H9 (cell line): Measurements from ENCODE around the gene FIBP. TPM values are rescaled to one million over a fixed set of nuclear protein-coding genes. Genes with fewer than 3 reads are reported as not detected.

ENCODE experiments used
- DNase-seq: peaks from one replicate; pipeline ENCODE4 v3.0.0-alpha.2; 2017
- H2AFZ ChIP-seq: one replicate; pipeline ENCODE4 v1.6.1; 2013; ENCODE audit warnings: mild to moderate bottlenecking, low read length, control low read depth, moderate library complexity
- H2AK5ac ChIP-seq: 2 replicates; pipeline ENCODE4 v1.6.1; 2013; ENCODE audit warnings: low read length, control low read depth, mixed read lengths; ENCODE audit not compliant: insufficient read length
- H2BK120ac ChIP-seq: one replicate; pipeline ENCODE4 v1.6.1; 2013; ENCODE audit warnings: low read depth, mild to moderate bottlenecking, low read length, control low read depth, inconsistent platforms; ENCODE audit not compliant: poor library complexity, severe bottlenecking
- H2BK12ac ChIP-seq: 2 replicates; pipeline ENCODE4 v1.6.1; 2013; ENCODE audit warnings: low read length, control low read depth, mixed read lengths, low read depth; ENCODE audit not compliant: insufficient read length
- H2BK15ac ChIP-seq: 2 replicates; pipeline ENCODE4 v1.6.1; 2013; ENCODE audit warnings: low read depth, low read length, control low read depth
- H2BK20ac ChIP-seq: one replicate; pipeline ENCODE4 v1.6.1; 2013; ENCODE audit warnings: low read depth, mild to moderate bottlenecking, low read length, control low read depth, inconsistent platforms; ENCODE audit not compliant: poor library complexity, severe bottlenecking
- H2BK5ac ChIP-seq: 2 replicates; pipeline ENCODE4 v1.6.1; 2013; ENCODE audit warnings: low read length, control low read depth, mixed read lengths; ENCODE audit not compliant: insufficient read length
- H3K14ac ChIP-seq: 2 replicates; pipeline ENCODE4 v1.6.1; 2013; ENCODE audit warnings: low read length, control low read depth; ENCODE audit not compliant: insufficient read depth
- H3K18ac ChIP-seq: 2 replicates; pipeline ENCODE4 v1.6.1; 2013; ENCODE audit warnings: low read depth, mild to moderate bottlenecking, mixed read lengths, low read length, control low read depth; ENCODE audit not compliant: insufficient read length
- H3K23ac ChIP-seq: 2 replicates; pipeline ENCODE4 v1.6.1; 2013; ENCODE audit warnings: low read length, control low read depth, mixed read lengths, low read depth; ENCODE audit not compliant: insufficient read length
- H3K23me2 ChIP-seq: 2 replicates; pipeline ENCODE4 v1.6.1; 2013; ENCODE audit warnings: low read depth, mild to moderate bottlenecking, mixed read lengths, low read length, control low read depth; ENCODE audit not compliant: insufficient read length, poor library complexity, severe bottlenecking
- H3K27ac ChIP-seq: 2 replicates; pipeline ENCODE4 v1.5.1; 2013; ENCODE audit warnings: low read length, control low read depth, mixed read lengths, low read depth; ENCODE audit not compliant: insufficient read length
- H3K27me3 ChIP-seq: 2 replicates; pipeline ENCODE4 v1.6.1; 2013; ENCODE audit warnings: low read length, control low read depth, inconsistent platforms; ENCODE audit not compliant: insufficient read depth
- H3K4ac ChIP-seq: 2 replicates; pipeline ENCODE4 v1.6.1; 2013; ENCODE audit warnings: low read depth, mild to moderate bottlenecking, control low read depth, inconsistent platforms, low read length, moderate library complexity
- H3K4me1 ChIP-seq: 2 replicates; pipeline ENCODE4 v1.6.1; 2013; ENCODE audit warnings: low read length, control low read depth, inconsistent platforms; ENCODE audit not compliant: insufficient read depth
- H3K4me2 ChIP-seq: 2 replicates; pipeline ENCODE4 v1.6.1; 2013; ENCODE audit warnings: low read length, control low read depth, mixed read lengths; ENCODE audit not compliant: insufficient read length, insufficient read depth
- H3K56ac ChIP-seq: 2 replicates; pipeline ENCODE4 v1.6.1; 2013; ENCODE audit warnings: low read depth, mild to moderate bottlenecking, mixed read lengths, low read length, control low read depth; ENCODE audit not compliant: insufficient read length
- H3K79me1 ChIP-seq: 2 replicates; pipeline ENCODE4 v1.6.1; 2013; ENCODE audit warnings: low read depth, mild to moderate bottlenecking, moderate library complexity, low read length, control low read depth, inconsistent platforms; ENCODE audit not compliant: insufficient read depth, poor library complexity, severe bottlenecking
- H3K79me2 ChIP-seq: 2 replicates; pipeline ENCODE4 v1.6.1; 2013; ENCODE audit warnings: low read length, control low read depth, inconsistent platforms; ENCODE audit not compliant: insufficient read depth
- H3K9ac ChIP-seq: 2 replicates; pipeline ENCODE4 v1.6.1; 2013; ENCODE audit warnings: low read length, control low read depth, mixed read lengths; ENCODE audit not compliant: insufficient read length; ENCODE audit errors: extremely low read depth
- H3K9me3 ChIP-seq: one replicate; pipeline ENCODE4 v1.6.1; 2013; ENCODE audit warnings: low read depth, low read length, inconsistent platforms; ENCODE audit not compliant: control insufficient read depth
- H3T11ph ChIP-seq: one replicate; pipeline ENCODE4 v1.6.1; 2013; ENCODE audit warnings: mild to moderate bottlenecking, low read length, control low read depth, inconsistent platforms
- H4K20me1 ChIP-seq: one replicate; pipeline ENCODE4 v1.6.1; 2013; ENCODE audit not compliant: control insufficient read depth, insufficient read length, insufficient read depth
- H4K5ac ChIP-seq: 2 replicates; pipeline ENCODE4 v1.6.1; 2013; ENCODE audit warnings: low read depth, mild to moderate bottlenecking, mixed read lengths, low read length, control low read depth; ENCODE audit not compliant: insufficient read length
- H4K8ac ChIP-seq: replicated peaks from 2 replicates; pipeline ENCODE4 v1.6.1; 2013; ENCODE audit warnings: low read length, control low read depth, mixed read lengths, low read depth; ENCODE audit not compliant: insufficient read length
- H4K91ac ChIP-seq: 2 replicates; pipeline ENCODE4 v1.6.1; 2013; ENCODE audit warnings: low read depth, mild to moderate bottlenecking, moderate library complexity, mixed read lengths, low read length, control low read depth; ENCODE audit not compliant: insufficient read length
- H3K27ac Mint-ChIP-seq, 3 experiments: 2 replicates in 2 of 3; 3 replicates in 1 of 3; pipeline ENCODE4 v1.8.0; 2020 to 2021; ENCODE audit warnings: mixed read lengths in 3 of 3, mild to moderate bottlenecking in 1 of 3, moderate library complexity in 1 of 3
- H3K27me3 Mint-ChIP-seq: 2 replicates; pipeline ENCODE4 v1.8.0; 2021; ENCODE audit warnings: low read depth, mild to moderate bottlenecking, moderate library complexity, mixed read lengths
- H3K36me3 Mint-ChIP-seq, 3 experiments: 2 replicates in 2 of 3; 3 replicates in 1 of 3; pipeline ENCODE4 v1.8.0; 2020 to 2021; ENCODE audit warnings: low read depth in 3 of 3, mixed read lengths in 3 of 3; ENCODE audit not compliant: insufficient read depth in 1 of 3
- H3K4me1 Mint-ChIP-seq, 2 experiments: 2 replicates each; pipeline ENCODE4 v1.8.0; 2020; ENCODE audit warnings: mixed read lengths in 2 of 2
- H3K4me3 Mint-ChIP-seq, 2 experiments: 2 replicates in 1 of 2; 3 replicates in 1 of 2; pipeline ENCODE4 v1.8.0; 2020 to 2021; ENCODE audit warnings: mild to moderate bottlenecking in 2 of 2, mixed read lengths in 2 of 2, moderate library complexity in 1 of 2
- H3K9me3 Mint-ChIP-seq, 2 experiments: 2 replicates in 1 of 2; 3 replicates in 1 of 2; pipeline ENCODE4 v1.8.0; 2020; ENCODE audit warnings: mild to moderate bottlenecking in 2 of 2, mixed read lengths in 2 of 2, moderate library complexity in 1 of 2
- CTCF ChIP-seq: fragments of 200-600 bp; sonication (generic); conservative IDR thresholded peaks from 3 replicates; pipeline ENCODE4 v1.8.0; 2021; ENCODE audit warnings: antibody characterized with exemption, mild to moderate bottlenecking
- WGBS: extraction: QIAGEN DNeasy Blood & Tissue Kit; methylation state at CpG from one replicate; pipeline ENCODE4 v1.1.7; 2013; ENCODE audit warnings: missing lambda C conversion rate, low lambda C conversion rate, mixed read lengths; ENCODE audit not compliant: insufficient read length; ENCODE audit errors: extremely low coverage; 5-methylcytosine and 5-hydroxymethylcytosine counted together
- total RNA-seq: library from RNA; stranded (reverse); gene quantifications from 2 replicates; pipeline ENCODE4 v1.2.1, GENCODE V29; 2021

Gene FIBP
- total RNA-seq, 1 experiment from 2014 or later, result 87.0 TPM

GRCh38 chr11:65865550-65866172 is 22.6 kb downstream of the FIBP start:
- Mint-ChIP-seq H3K9me3 (no peaks in the 10 kb centered on the region), H3K36me3 (peaks cover 24 to 41% (median 40%) of the 10 kb centered on the region in 3 experiments; a peak in 6 of 7 replicates), H3K4me1 (peaks cover 18 to 19% of the 10 kb centered on the region in 2 experiments), H3K27me3 (peaks cover 4% of the 10 kb centered on the region), H3K27ac (no peak overlapping the region), H3K4me3 (no peak overlapping the region; a peak in 2 of 5 replicates)
- Histone ChIP-seq H2BK20ac (no peak overlapping the region), H3K23me2 (peaks cover 5% of the 10 kb centered on the region), H4K91ac (no peak overlapping the region), H3K27ac (no peak overlapping the region), H3K9me3 (no peaks in the 10 kb centered on the region), H3K4ac (no peak overlapping the region), H3K23ac (no peak overlapping the region), H3K79me2 (no peaks in the 10 kb centered on the region), H4K20me1 (no peaks in the 10 kb centered on the region), H2AFZ (no peak overlapping the region), H3K4me1 (no peaks in the 10 kb centered on the region), H3K14ac (no peak overlapping the region), H3K56ac (no peak overlapping the region), H3K18ac (no peak overlapping the region), H4K5ac (no peak overlapping the region), H2BK5ac (no peak overlapping the region), H2BK120ac (no peak overlapping the region), H2AK5ac (no peak overlapping the region), H2BK15ac (no peak overlapping the region), H3K9ac (no peak overlapping the region), H3K79me1 (no peaks in the 10 kb centered on the region), H4K8ac (no peak overlapping the region), H3K4me2 (no peak overlapping the region), H3K27me3 (no peaks in the 10 kb centered on the region; the same call in 1 of the 2 replicates), H3T11ph (no peak overlapping the region), H2BK12ac (no peak overlapping the region)
- no peak for DNase-seq
- WGBS, result no CpG with 5 or more reads among the region's 9 CpGs
- TF ChIP-seq CTCF, result no peak
